KOPT-K1 (cell line): ENCODE results near the gene GPX4.
A peak's percentile ranks its signal among the peaks of the same experiment; 100 is the strongest.

ENCODE experiments used
- H3K27ac ChIP-seq: fragments of 200-600 bp; sonication (generic); 2 replicates; pipeline ENCODE4 v1.5.1; 2016; ENCODE audit warnings: antibody characterized with exemption, mild to moderate bottlenecking, low read depth, low read length; ENCODE audit not compliant: poor library complexity, severe bottlenecking
- H3K36me3 ChIP-seq: fragments of 200-600 bp; sonication (generic); 2 replicates; pipeline ENCODE4 v1.5.1; 2017; ENCODE audit warnings: antibody characterized with exemption, mild to moderate bottlenecking, low read length, moderate library complexity; ENCODE audit not compliant: insufficient read depth
- H3K9me3 ChIP-seq: fragments of 200-600 bp; sonication (generic); 2 replicates; pipeline ENCODE4 v1.5.1; 2017; ENCODE audit warnings: antibody characterized with exemption, low read length, mild to moderate bottlenecking; ENCODE audit not compliant: insufficient read depth, poor library complexity, severe bottlenecking

Gene GPX4

GRCh38 chr19:1103132-1103707, 574 bp upstream of the GPX4 start:
- Histone ChIP-seq H3K27ac (peak overlapping the region; percentile 42), H3K36me3 (peaks cover 25% of the 10 kb centered on the region), H3K9me3 (no peaks in the 10 kb centered on the region)

GRCh38 chr19:1104311-1105007, 665 bp downstream of the GPX4 start:
- Histone ChIP-seq H3K27ac (peak overlapping the region; percentile 81), H3K9me3 (no peaks in the 10 kb centered on the region), H3K36me3 (peaks cover 32% of the 10 kb centered on the region)

DNA sequence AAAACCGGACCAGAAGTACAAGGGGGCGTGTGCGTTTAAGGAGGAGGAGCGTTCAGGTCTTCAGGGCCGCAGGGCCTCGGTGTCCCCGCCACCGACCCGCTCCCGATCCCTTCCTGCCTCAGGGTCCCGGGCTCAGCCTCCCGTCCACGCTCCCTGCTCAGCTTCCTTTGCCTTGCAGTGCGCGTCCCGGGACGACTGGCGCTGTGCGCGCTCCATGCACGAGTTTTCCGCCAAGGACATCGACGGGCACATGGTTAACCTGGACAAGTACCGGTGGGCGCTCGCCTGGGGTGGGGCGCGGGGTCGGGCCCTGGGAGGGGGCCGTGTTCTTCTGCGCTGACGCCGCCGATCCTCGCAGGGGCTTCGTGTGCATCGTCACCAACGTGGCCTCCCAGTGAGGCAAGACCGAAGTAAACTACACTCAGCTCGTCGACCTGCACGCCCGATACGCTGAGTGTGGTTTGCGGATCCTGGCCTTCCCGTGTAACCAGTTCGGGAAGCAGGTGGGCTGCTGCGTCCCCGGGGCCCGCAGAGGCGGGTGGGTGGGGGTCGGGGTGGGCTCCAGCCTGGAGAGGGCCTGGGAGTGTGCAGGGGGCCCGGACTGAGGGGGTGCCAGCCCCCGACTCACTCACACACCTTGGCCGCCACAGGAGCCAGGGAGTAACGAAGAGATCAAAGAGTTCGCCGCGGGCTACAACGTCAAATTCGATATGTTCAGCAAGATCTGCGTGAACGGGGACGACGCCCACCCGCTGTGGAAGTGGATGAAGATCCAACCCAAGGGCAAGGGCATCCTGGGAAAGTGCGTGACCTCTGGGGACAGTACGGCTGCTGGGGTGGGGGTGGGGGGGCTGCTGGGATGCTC, 1.4 kb downstream of the GPX4 start:
- Histone ChIP-seq H3K27ac (peak overlapping the region; percentile 81), H3K36me3 (peaks cover 36% of the 10 kb centered on the region), H3K9me3 (no peaks in the 10 kb centered on the region)

GRCh38 chr19:1105873-1106840, 2.4 kb downstream of the GPX4 start:
- peaks cover 37% of the 10 kb centered on the region for H3K36me3 ChIP-seq
- no peaks in the 10 kb centered on the region for H3K9me3 ChIP-seq
- no peak overlapping the region for H3K27ac ChIP-seq

- Histone ChIP-seq H3K9me3 (no peaks in the 10 kb centered on the region), H3K36me3 (peaks cover 40% of the 10 kb centered on the region), H3K27ac (no peak overlapping the region)
Observed at GRCh38 chr19:1106841-1107660, 3.3 kb downstream of the GPX4 start.

DNA sequence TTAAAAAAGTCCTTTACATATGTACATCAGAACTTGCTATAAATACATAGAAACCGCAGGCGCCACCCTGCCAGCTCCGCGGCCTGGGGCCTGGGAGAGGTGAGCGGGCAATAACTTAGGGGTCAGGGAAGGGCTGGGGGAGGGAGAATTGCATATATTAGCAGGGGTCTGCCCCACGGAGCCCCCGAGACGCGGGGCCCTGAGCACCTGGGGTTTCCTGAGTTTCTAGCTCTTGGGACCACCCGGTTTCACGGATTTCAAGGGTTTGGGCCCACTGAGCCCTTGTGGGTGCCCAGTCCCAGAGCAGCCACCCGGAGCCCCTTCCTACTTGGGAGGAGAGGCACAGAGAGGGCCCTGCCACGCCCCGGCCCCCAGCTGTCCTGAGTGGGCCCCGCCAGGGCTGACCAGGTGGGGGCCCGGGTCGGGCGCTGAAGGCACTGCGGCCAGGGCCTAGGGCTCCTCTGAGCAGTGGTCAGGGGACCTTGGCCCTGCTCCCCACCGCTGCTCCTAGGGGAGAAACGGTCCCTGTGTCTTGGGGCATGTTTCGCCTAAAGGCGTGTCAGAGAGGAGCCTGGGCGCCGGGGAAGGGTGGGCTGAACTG, 4.0 kb downstream of the GPX4 start:
- Histone ChIP-seq H3K27ac (no peak overlapping the region), H3K9me3 (no peaks in the 10 kb centered on the region), H3K36me3 (peaks cover 47% of the 10 kb centered on the region)

- no peak overlapping the region for H3K27ac ChIP-seq
- peaks cover 49% of the 10 kb centered on the region for H3K36me3 ChIP-seq
- no peaks in the 10 kb centered on the region for H3K9me3 ChIP-seq
Observed at GRCh38 chr19:1108291-1109031, 4.7 kb downstream of the GPX4 start.

DNA sequence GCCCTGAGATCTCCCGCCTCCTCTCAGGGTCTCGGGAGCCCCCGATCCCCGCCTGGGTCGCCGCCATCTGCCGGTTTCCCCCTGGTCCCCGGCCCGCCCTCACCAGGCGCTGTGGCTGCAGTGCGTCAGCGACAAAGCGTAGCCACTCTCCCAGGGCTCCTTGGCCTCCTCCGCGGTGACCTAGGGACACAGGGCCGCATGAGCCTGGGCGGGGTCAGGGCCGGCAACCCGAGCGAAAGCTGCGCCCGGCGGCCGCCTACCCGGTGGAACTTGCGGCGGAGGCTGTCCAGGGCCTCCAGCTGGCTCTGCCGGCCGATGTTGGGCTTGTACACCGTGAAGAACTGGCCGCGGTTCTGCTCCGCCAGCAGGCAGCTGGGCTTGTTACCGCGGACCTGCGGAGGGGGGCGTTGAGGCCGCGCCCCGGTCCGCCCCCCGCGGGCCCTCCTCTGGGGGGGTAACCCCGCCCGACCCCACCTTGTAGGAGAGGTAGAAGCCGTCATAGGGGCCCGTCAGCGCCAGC, 5.3 kb downstream of the GPX4 start:
- no peak overlapping the region for H3K27ac ChIP-seq
- H3K9me3 ChIP-seq: no peaks in the 10 kb centered on the region
- H3K36me3 ChIP-seq: peaks cover 55% of the 10 kb centered on the region

- no peaks in the 10 kb centered on the region for H3K9me3 ChIP-seq
- peaks cover 58% of the 10 kb centered on the region for H3K36me3 ChIP-seq
- no peak overlapping the region for H3K27ac ChIP-seq
Observed at GRCh38 chr19:1109697-1110671, 6.2 kb downstream of the GPX4 start.

DNA sequence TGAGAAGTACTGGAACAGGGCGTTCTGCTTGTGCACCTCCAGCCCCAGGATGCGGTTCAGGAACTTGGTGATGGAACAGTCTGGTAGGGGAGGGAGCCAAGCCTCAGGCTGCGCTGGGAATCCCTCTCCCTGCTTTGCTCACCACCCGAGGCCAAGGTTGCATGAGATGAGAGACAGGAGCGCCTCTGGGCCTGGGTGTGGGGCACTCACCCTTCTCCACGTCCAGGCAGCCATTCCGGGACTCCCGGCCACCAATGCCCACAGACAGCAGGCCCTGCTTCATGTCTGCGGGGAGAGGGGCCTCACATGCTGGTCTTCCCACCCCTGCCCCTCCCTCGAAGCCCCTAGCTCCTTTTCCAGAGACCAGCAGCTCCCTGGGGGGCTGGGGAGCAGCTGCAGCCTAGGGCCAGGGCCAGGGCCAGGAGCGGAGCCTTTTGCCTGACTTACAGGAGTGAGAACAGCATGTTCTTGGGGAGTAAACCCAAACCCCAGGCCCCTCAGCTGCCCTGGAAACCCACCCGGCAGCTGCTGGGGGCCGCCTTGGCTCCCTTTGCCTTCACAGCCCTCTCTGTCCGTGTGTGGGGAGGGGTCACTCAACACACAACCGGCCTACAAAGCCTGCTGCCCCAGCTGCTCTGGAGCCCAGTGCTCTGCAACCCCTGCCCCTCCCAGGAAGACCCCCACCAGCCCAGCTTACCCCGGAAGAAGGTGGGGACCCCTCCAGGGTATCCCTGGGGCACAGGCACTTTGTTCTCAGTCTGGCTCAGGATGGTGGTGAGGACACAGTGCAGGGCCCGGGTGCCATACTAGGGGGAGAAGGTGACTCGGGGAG, 7.2 kb downstream of the GPX4 start:
- Histone ChIP-seq H3K9me3 (no peaks in the 10 kb centered on the region), H3K27ac (no peak overlapping the region), H3K36me3 (peaks cover 52% of the 10 kb centered on the region)

GRCh38 chr19:1111641-1112267, 8.0 kb downstream of the GPX4 start:
- H3K36me3 ChIP-seq: peaks cover 49% of the 10 kb centered on the region
- H3K27ac ChIP-seq: no peak overlapping the region
- no peaks in the 10 kb centered on the region for H3K9me3 ChIP-seq
